GM19324 (cell line): ENCODE results near the gene RAPGEF6.
"Not testable (repeated sequence)": the region's sequence is repeated elsewhere in the genome, so short reads cannot be mapped to it uniquely, and the experiment has no call there.

ENCODE experiments used
- ATAC-seq: cut with Tn5 transposase; IDR thresholded peaks from one replicate; pipeline ENCODE4 v1.9.1; 2021; ENCODE audit warnings: mild to moderate bottlenecking, moderate library complexity; ENCODE audit not compliant: unreplicated experiment, low FRiP score

RAPGEF6 gene

GRCh38 chr5:131441184-131441583 lies 193.8 kb downstream of the RAPGEF6 start:
- no peak for ATAC-seq

- no peak for ATAC-seq
Measured at GRCh38 chr5:131436081-131436480, 198.9 kb downstream of the RAPGEF6 start.

- ATAC-seq, result no peak
Measured at GRCh38 chr5:131433109-131433508, 201.9 kb downstream of the RAPGEF6 start.

DNA sequence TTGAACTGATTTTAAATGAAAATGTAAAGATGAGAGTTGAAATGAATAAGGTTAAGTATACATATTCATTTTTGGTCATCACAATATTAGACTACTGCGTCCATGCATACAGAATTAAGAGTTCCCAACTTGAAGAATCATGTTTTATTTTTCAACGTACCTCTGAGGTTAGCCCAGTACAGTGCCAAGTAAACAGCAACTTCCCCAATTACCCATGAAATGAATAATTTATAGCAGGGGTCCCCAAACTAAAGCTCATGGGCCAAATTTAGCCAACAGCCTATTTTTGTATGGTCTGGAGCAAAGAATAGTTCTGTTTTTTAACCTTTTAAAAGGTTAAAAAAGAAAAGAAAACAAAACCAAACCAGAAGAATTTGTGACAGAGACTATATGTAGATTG lies 203.2 kb downstream of the RAPGEF6 start:
- ATAC-seq, result no peak

- ATAC-seq, result no peak
Measured at GRCh38 chr5:131430794-131431193, 204.2 kb downstream of the RAPGEF6 start.

DNA sequence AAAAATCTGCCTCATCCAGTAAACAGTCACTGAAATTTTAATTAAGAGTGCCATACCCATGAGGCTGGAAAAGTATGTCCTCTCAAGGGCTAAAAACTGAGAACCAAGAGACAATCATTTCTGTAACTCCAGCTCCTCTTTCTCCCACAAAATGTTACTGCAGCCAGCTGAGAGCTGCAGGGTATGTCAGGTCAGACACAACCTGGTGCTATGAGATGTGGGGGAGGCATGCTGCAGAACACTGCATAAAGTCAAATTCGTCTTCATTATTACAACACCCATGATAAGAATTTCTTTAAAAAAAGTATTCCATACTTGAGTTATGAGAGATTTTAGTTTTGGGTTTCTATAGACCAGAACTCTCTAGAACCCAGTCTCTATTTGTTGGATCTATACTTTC lies 209.0 kb downstream of the RAPGEF6 start:
- no peak for ATAC-seq

DNA sequence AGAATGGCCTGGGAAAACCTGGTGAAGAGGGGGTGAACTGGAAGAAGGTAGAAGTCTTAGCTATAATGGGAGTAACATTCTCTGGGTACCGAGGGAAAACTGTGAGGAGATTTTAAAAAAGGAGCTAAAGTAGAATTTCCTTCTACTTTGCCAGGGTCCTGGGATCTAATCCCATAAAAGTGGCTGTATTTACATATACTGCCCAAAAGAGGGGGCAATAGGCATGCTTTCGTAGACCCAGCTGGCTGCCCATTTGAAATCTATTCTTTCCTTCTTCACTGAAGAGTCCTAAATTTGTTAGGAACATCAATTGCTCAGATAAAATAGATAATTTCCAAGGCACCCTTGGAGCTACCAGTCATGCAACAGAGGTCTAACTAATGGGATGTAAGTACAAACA lies 212.0 kb downstream of the RAPGEF6 start:
- no peak for ATAC-seq

DNA sequence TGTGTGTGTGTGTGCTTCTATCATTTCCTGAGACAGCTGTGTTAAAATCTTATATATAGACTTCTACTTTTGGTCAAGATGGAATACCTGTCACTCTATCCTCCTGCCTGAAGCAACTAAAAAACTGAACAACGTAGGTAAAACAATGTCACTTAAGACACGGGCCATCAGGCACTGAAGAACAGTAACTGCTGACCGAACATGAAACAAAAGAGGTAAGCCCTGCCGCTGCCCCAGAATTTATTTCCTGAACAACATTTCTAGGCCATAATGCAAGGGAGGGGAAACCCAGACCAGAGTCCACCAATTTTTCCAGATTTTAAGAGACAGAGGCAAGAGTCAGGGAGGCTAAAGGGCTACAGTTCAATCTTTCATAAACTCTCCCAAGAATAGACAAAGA lies 215.2 kb downstream of the RAPGEF6 start:
- ATAC-seq, result no peak

DNA sequence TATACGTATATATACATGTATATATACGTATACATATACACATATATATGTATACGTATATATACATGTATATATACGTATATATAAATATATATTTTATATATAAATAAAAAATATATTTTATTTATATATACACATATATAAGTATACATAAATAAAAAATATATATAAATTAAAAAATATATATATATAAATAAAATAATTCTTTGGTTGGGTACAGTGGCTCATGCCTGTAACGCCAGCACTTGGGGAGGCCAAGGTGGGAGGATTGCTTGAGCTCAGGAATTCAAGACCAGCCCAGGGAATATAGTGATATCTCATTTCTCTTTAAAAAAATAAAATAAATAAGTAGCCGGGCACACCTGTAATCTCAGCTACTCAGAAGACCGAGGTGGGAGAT lies 216.2 kb downstream of the RAPGEF6 start:
- no peak for ATAC-seq

- peak; percentile 24 for ATAC-seq
Measured at GRCh38 chr5:131417240-131417869, 217.7 kb downstream of the RAPGEF6 start.

- peak; percentile 73 for ATAC-seq
Measured at GRCh38 chr5:131416729-131417128, 218.3 kb downstream of the RAPGEF6 start.

DNA sequence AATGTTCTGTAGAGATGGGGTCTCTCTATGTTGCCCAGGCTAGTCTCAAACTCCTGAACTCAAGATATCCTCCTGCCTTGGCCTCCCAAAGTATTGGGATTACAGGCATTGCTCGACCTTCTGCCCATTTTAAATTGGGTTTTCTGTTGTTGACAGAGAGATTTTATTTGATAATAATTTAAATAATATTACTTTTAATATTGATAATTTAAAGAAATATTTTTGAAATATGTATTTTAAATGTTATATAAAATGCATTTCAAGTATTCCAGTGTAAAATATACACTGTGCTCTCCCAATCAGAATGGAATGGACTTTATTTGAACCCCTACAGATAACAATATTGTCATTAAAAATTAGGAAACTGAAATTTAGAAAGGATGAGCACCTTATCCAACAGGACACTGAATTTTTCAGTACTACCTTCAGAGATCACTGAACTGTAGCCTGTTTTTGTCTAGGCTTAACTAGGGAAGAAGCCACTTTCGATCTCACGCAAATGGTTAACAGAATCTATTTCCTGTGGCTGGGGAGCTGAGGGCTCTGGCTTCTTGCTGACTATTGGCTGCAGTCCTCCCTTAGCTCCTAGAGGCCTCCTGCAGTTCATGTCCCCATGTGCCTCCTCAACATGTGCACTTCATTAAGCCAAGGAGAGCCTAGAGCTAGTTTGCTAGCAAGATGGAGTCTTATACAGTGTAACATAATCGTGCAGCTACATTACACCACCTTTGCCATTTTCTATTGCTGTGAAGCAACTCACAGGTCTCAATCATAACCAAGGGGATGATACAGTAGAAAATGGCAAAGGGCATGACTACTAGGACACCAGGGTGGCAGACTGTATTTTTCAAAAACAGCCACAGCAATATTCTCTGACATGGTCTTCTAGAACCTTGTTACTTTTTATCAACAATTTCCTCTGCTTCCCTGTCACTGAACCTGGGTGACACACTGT lies 221.1 kb downstream of the RAPGEF6 start:
- peak; percentile 66 for ATAC-seq

- ATAC-seq, result no peak
Measured at GRCh38 chr5:131406975-131407638, 227.9 kb downstream of the RAPGEF6 start.

- ATAC-seq, result no peak
Measured at GRCh38 chr5:131406076-131406475, 229.0 kb downstream of the RAPGEF6 start.

DNA sequence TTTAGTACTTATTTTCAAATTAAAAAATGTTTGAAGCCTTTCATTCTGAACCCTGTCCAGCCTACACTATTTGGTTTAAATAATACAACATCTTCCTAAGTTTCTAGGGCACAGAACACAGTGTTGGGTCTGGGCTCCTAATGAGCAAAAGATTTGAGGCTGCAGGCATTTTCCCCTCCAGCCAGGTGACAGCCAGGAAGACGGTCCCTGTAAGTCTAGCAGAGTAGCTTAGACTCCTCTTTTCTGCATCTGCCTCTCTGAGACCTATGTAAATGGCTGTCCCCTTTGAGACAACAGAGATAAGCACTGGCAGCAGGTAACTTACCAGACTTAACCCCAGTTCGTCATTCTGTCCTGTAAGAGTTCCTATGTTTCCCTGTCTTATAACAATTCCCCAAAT lies 229.4 kb downstream of the RAPGEF6 start:
- no peak for ATAC-seq

DNA sequence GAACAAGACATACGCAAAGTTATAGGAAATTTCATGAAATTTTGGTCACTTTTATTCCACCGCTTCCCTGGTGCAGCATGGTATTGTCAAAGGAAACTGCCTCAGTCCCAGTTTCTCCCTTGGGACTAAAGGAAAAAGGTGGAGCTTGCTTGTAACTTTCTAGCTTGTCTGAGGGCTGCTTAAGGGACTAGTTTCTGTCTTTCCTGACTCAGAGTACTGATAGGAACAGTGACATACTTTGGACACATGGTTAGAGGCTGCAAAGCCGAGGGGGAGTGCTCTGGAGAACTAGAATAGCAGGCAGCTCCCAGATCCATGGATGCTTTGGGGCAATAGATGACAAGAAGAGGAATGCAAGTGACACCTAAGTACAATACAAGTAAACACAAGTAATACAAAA lies 234.4 kb downstream of the RAPGEF6 start:
- ATAC-seq, result no peak

DNA sequence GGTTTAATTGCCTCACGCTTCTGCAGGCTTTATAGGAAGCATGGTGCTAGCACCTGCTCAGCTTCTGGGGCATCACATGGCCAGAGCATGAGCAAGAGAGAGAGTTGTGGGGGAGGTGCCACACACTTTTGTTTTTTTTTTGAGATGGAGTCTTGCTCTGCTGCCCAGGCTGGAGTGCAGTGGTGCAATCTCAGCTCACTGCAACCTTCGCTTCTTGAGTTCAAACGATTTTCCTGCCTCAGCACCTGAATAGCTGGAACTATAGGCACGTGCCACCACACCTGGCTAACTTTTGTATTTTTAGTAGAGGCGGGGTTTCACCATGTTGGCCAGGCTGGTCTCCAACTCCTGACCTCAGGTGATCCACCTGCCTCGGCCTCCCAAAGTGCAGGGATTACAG lies 236.0 kb downstream of the RAPGEF6 start:
- ATAC-seq, result not testable (repeated sequence)

- no peak for ATAC-seq
Measured at GRCh38 chr5:131396630-131397273, 238.3 kb downstream of the RAPGEF6 start.

DNA sequence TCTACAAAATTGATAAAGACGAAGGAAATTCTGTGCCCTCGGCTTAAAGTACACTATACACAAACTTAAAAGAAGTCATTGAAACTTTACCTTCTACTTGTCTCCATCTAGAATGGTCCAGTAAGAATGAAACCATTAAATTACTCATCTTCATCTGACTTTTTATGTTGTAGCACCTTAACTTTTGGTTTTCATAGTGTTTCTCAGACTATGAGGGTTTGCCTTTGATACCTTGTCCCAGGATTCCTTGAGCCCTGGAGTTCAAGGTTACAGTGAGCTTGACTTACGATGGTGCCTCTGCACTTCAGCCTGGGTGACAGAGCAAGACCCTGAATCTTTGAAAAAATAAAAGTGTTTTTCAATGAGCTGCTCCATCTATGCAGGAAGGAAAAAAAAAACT lies 239.0 kb downstream of the RAPGEF6 start:
- ATAC-seq, result no peak

GRCh38 chr5:131394128-131394527 lies 240.9 kb downstream of the RAPGEF6 start:
- ATAC-seq, result peak; percentile 78

- no peak for ATAC-seq
Measured at GRCh38 chr5:131393498-131393968, 241.5 kb downstream of the RAPGEF6 start.
